H9 (cell line): ENCODE measurements around the gene ARHGAP22. TPM values are rescaled to one million over a fixed set of nuclear protein-coding genes. Genes with fewer than 3 reads are reported as not detected.

Experiments
- DNase-seq: peaks from one replicate; pipeline ENCODE4 v3.0.0-alpha.2; 2017
- H2AFZ ChIP-seq: one replicate; pipeline ENCODE4 v1.6.1; 2013; ENCODE audit warnings: mild to moderate bottlenecking, low read length, control low read depth, moderate library complexity
- H2AK5ac ChIP-seq: 2 replicates; pipeline ENCODE4 v1.6.1; 2013; ENCODE audit warnings: low read length, control low read depth, mixed read lengths; ENCODE audit not compliant: insufficient read length
- H2BK120ac ChIP-seq: one replicate; pipeline ENCODE4 v1.6.1; 2013; ENCODE audit warnings: low read depth, mild to moderate bottlenecking, low read length, control low read depth, inconsistent platforms; ENCODE audit not compliant: poor library complexity, severe bottlenecking
- H2BK12ac ChIP-seq: 2 replicates; pipeline ENCODE4 v1.6.1; 2013; ENCODE audit warnings: low read length, control low read depth, mixed read lengths, low read depth; ENCODE audit not compliant: insufficient read length
- H2BK15ac ChIP-seq: 2 replicates; pipeline ENCODE4 v1.6.1; 2013; ENCODE audit warnings: low read depth, low read length, control low read depth
- H2BK20ac ChIP-seq: one replicate; pipeline ENCODE4 v1.6.1; 2013; ENCODE audit warnings: low read depth, mild to moderate bottlenecking, low read length, control low read depth, inconsistent platforms; ENCODE audit not compliant: poor library complexity, severe bottlenecking
- H2BK5ac ChIP-seq: 2 replicates; pipeline ENCODE4 v1.6.1; 2013; ENCODE audit warnings: low read length, control low read depth, mixed read lengths; ENCODE audit not compliant: insufficient read length
- H3K14ac ChIP-seq: 2 replicates; pipeline ENCODE4 v1.6.1; 2013; ENCODE audit warnings: low read length, control low read depth; ENCODE audit not compliant: insufficient read depth
- H3K18ac ChIP-seq: 2 replicates; pipeline ENCODE4 v1.6.1; 2013; ENCODE audit warnings: low read depth, mild to moderate bottlenecking, mixed read lengths, low read length, control low read depth; ENCODE audit not compliant: insufficient read length
- H3K23ac ChIP-seq: 2 replicates; pipeline ENCODE4 v1.6.1; 2013; ENCODE audit warnings: low read length, control low read depth, mixed read lengths, low read depth; ENCODE audit not compliant: insufficient read length
- H3K23me2 ChIP-seq: 2 replicates; pipeline ENCODE4 v1.6.1; 2013; ENCODE audit warnings: low read depth, mild to moderate bottlenecking, mixed read lengths, low read length, control low read depth; ENCODE audit not compliant: insufficient read length, poor library complexity, severe bottlenecking
- H3K27ac ChIP-seq: 2 replicates; pipeline ENCODE4 v1.5.1; 2013; ENCODE audit warnings: low read length, control low read depth, mixed read lengths, low read depth; ENCODE audit not compliant: insufficient read length
- H3K27me3 ChIP-seq: 2 replicates; pipeline ENCODE4 v1.6.1; 2013; ENCODE audit warnings: low read length, control low read depth, inconsistent platforms; ENCODE audit not compliant: insufficient read depth
- H3K4ac ChIP-seq: 2 replicates; pipeline ENCODE4 v1.6.1; 2013; ENCODE audit warnings: low read depth, mild to moderate bottlenecking, control low read depth, inconsistent platforms, low read length, moderate library complexity
- H3K4me1 ChIP-seq: 2 replicates; pipeline ENCODE4 v1.6.1; 2013; ENCODE audit warnings: low read length, control low read depth, inconsistent platforms; ENCODE audit not compliant: insufficient read depth
- H3K4me2 ChIP-seq: 2 replicates; pipeline ENCODE4 v1.6.1; 2013; ENCODE audit warnings: low read length, control low read depth, mixed read lengths; ENCODE audit not compliant: insufficient read length, insufficient read depth
- H3K56ac ChIP-seq: 2 replicates; pipeline ENCODE4 v1.6.1; 2013; ENCODE audit warnings: low read depth, mild to moderate bottlenecking, mixed read lengths, low read length, control low read depth; ENCODE audit not compliant: insufficient read length
- H3K79me1 ChIP-seq: 2 replicates; pipeline ENCODE4 v1.6.1; 2013; ENCODE audit warnings: low read depth, mild to moderate bottlenecking, moderate library complexity, low read length, control low read depth, inconsistent platforms; ENCODE audit not compliant: insufficient read depth, poor library complexity, severe bottlenecking
- H3K79me2 ChIP-seq: 2 replicates; pipeline ENCODE4 v1.6.1; 2013; ENCODE audit warnings: low read length, control low read depth, inconsistent platforms; ENCODE audit not compliant: insufficient read depth
- H3K9ac ChIP-seq: 2 replicates; pipeline ENCODE4 v1.6.1; 2013; ENCODE audit warnings: low read length, control low read depth, mixed read lengths; ENCODE audit not compliant: insufficient read length; ENCODE audit errors: extremely low read depth
- H3K9me3 ChIP-seq: one replicate; pipeline ENCODE4 v1.6.1; 2013; ENCODE audit warnings: low read depth, low read length, inconsistent platforms; ENCODE audit not compliant: control insufficient read depth
- H3T11ph ChIP-seq: one replicate; pipeline ENCODE4 v1.6.1; 2013; ENCODE audit warnings: mild to moderate bottlenecking, low read length, control low read depth, inconsistent platforms
- H4K20me1 ChIP-seq: one replicate; pipeline ENCODE4 v1.6.1; 2013; ENCODE audit not compliant: control insufficient read depth, insufficient read length, insufficient read depth
- H4K5ac ChIP-seq: 2 replicates; pipeline ENCODE4 v1.6.1; 2013; ENCODE audit warnings: low read depth, mild to moderate bottlenecking, mixed read lengths, low read length, control low read depth; ENCODE audit not compliant: insufficient read length
- H4K8ac ChIP-seq: replicated peaks from 2 replicates; pipeline ENCODE4 v1.6.1; 2013; ENCODE audit warnings: low read length, control low read depth, mixed read lengths, low read depth; ENCODE audit not compliant: insufficient read length
- H4K91ac ChIP-seq: 2 replicates; pipeline ENCODE4 v1.6.1; 2013; ENCODE audit warnings: low read depth, mild to moderate bottlenecking, moderate library complexity, mixed read lengths, low read length, control low read depth; ENCODE audit not compliant: insufficient read length
- H3K27ac Mint-ChIP-seq, 3 experiments: 2 replicates in 2 of 3; 3 replicates in 1 of 3; pipeline ENCODE4 v1.8.0; 2020 to 2021; ENCODE audit warnings: mixed read lengths in 3 of 3, mild to moderate bottlenecking in 1 of 3, moderate library complexity in 1 of 3
- H3K27me3 Mint-ChIP-seq: 2 replicates; pipeline ENCODE4 v1.8.0; 2021; ENCODE audit warnings: low read depth, mild to moderate bottlenecking, moderate library complexity, mixed read lengths
- H3K36me3 Mint-ChIP-seq, 3 experiments: 2 replicates in 2 of 3; 3 replicates in 1 of 3; pipeline ENCODE4 v1.8.0; 2020 to 2021; ENCODE audit warnings: low read depth in 3 of 3, mixed read lengths in 3 of 3; ENCODE audit not compliant: insufficient read depth in 1 of 3
- H3K4me1 Mint-ChIP-seq, 2 experiments: 2 replicates each; pipeline ENCODE4 v1.8.0; 2020; ENCODE audit warnings: mixed read lengths in 2 of 2
- H3K4me3 Mint-ChIP-seq, 2 experiments: 2 replicates in 1 of 2; 3 replicates in 1 of 2; pipeline ENCODE4 v1.8.0; 2020 to 2021; ENCODE audit warnings: mild to moderate bottlenecking in 2 of 2, mixed read lengths in 2 of 2, moderate library complexity in 1 of 2
- H3K9me3 Mint-ChIP-seq, 2 experiments: 2 replicates in 1 of 2; 3 replicates in 1 of 2; pipeline ENCODE4 v1.8.0; 2020; ENCODE audit warnings: mild to moderate bottlenecking in 2 of 2, mixed read lengths in 2 of 2, moderate library complexity in 1 of 2
- WGBS: extraction: QIAGEN DNeasy Blood & Tissue Kit; methylation state at CpG from one replicate; pipeline ENCODE4 v1.1.7; 2013; ENCODE audit warnings: missing lambda C conversion rate, low lambda C conversion rate, mixed read lengths; ENCODE audit not compliant: insufficient read length; ENCODE audit errors: extremely low coverage; 5-methylcytosine and 5-hydroxymethylcytosine counted together
- total RNA-seq: library from RNA; stranded (reverse); gene quantifications from 2 replicates; pipeline ENCODE4 v1.2.1, GENCODE V29; 2021
- TF ChIP-seq, protein P1 (sequence below): fragments of 200-600 bp; sonication (generic); conservative IDR thresholded peaks from 3 replicates; pipeline ENCODE4 v1.8.0; 2021; ENCODE audit warnings: antibody characterized with exemption, mild to moderate bottlenecking

ARHGAP22 gene
- total RNA-seq, 1 experiment from 2014 or later = 7.4 TPM

DNA sequence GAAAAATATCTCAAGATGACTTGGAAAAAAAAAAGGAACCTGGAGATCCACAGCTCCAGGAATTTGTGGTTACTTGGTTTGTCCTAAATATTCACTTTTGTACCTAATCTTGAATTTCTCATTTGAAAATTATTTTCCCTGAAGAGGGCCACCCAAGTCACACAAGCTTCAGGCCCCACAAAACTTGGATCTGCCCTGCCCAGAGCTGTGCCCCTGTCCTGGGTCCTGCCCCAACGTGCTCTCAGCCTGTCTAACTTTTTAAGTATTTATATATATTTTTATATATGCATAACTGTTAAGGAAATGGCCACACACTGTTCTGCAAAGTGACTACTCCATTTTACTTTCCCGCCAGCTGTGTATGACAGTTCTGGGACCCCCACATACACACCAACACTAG lies 123.5 kb downstream of the ARHGAP22 start:
- no peaks in the 10 kb centered on the region for H3K9me3 Mint-ChIP-seq
- H3K27ac Mint-ChIP-seq = no peak overlapping the region
- Histone ChIP-seq H2BK5ac (no peak overlapping the region), H3K23ac (no peak overlapping the region), H4K8ac (no peak overlapping the region), H3K79me1 (no peaks in the 10 kb centered on the region), H3K4me1 (no peaks in the 10 kb centered on the region; the same call in 1 of the 2 replicates), H3K14ac (no peak overlapping the region), H2AK5ac (no peak overlapping the region), H3K56ac (no peak overlapping the region), H2BK15ac (no peak overlapping the region), H3K18ac (no peak overlapping the region), H3T11ph (no peak overlapping the region), H2BK20ac (no peak overlapping the region), H3K27me3 (no peaks in the 10 kb centered on the region), H2BK12ac (no peak overlapping the region), H2BK120ac (no peak overlapping the region), H4K91ac (no peak overlapping the region), H3K9ac (no peak overlapping the region), H3K9me3 (no peaks in the 10 kb centered on the region), H4K5ac (no peak overlapping the region), H3K4ac (no peak overlapping the region), H4K20me1 (no peaks in the 10 kb centered on the region), H3K4me2 (no peak overlapping the region), H3K23me2 (no peaks in the 10 kb centered on the region), H3K79me2 (no peaks in the 10 kb centered on the region), H3K27ac (no peak overlapping the region), H2AFZ (no peak overlapping the region)
- DNase-seq = no peak
- no peaks in the 10 kb centered on the region; the same call in 1 of the 2 replicates for H3K27me3 Mint-ChIP-seq
- TF ChIP-seq, protein P1, sequence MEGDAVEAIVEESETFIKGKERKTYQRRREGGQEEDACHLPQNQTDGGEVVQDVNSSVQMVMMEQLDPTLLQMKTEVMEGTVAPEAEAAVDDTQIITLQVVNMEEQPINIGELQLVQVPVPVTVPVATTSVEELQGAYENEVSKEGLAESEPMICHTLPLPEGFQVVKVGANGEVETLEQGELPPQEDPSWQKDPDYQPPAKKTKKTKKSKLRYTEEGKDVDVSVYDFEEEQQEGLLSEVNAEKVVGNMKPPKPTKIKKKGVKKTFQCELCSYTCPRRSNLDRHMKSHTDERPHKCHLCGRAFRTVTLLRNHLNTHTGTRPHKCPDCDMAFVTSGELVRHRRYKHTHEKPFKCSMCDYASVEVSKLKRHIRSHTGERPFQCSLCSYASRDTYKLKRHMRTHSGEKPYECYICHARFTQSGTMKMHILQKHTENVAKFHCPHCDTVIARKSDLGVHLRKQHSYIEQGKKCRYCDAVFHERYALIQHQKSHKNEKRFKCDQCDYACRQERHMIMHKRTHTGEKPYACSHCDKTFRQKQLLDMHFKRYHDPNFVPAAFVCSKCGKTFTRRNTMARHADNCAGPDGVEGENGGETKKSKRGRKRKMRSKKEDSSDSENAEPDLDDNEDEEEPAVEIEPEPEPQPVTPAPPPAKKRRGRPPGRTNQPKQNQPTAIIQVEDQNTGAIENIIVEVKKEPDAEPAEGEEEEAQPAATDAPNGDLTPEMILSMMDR = no peak
- H3K4me3 Mint-ChIP-seq = no peak overlapping the region
- no CpG with 5 or more reads among the region's 2 CpGs for WGBS
- peaks cover 18 to 43% of the 10 kb centered on the region in 2 experiments for H3K4me1 Mint-ChIP-seq
- peaks cover 0 to 4% (median 3%) of the 10 kb centered on the region in 3 experiments; a peak in 3 of 7 replicates for H3K36me3 Mint-ChIP-seq
